Fibroblast of skin of right biceps (primary cell): ENCODE results near the gene CNTRL.

Experiments used
- DNase-seq: peaks from one replicate; pipeline ENCODE4 v3.0.0-alpha.2; 2013

The CNTRL gene

GRCh38 chr9:121204611-121205010 is 129.9 kb downstream of the CNTRL start:
- DNase-seq: no peak

GRCh38 chr9:121206516-121207370 is 132.0 kb downstream of the CNTRL start:
- DNase-seq: peak; percentile 48

- no peak for DNase-seq
Observed at GRCh38 chr9:121207371-121207940, 132.7 kb downstream of the CNTRL start.

DNA sequence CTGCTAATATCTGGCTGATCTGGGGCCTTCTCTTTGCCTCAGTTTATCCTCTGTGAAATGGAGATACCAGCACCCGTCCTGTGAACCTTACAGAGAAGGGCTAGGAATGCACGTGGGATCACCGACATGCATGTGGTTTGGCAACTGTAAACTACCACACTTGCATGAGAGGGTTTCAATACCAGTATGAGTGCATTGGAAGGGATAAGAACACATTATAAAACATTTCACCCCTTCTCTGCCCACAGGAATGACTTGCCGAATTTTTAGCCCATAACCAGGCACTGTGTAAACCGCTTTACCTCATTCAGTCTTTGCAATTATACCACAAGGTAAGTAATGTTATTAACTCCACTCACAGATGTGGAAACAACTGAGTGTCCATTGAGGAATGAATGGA is 135.8 kb downstream of the CNTRL start:
- no peak for DNase-seq

DNA sequence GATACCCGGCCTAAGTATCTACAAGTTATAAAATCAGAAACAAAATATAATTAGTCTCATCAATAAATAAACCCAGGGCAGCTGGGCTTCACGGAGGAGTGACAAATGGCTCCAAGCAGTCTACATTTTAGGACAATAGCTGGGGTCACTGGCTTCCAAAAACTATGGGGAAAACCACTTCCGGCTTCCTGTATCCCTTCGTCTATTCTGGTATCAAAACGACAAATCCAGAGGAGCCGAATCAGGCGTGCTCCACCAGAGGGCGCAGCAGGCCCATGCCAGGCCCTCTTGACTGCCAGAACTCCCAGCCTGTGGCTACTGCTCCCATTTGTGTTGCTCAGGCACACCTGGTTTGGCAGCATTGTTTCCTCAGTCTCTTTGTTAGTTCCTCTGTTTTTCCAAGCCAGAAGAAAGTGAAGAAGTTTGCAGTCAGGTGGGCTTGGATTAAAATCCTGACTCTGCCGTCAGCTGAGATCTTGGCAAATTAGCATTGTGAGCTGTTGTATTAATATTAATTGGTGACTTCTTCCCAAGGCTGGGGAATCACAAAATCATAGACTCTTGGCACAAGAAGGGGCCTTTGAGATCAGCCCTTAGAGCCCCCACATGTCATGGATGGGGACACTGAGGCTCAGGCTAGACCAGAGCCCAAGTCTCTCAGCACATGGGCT is 138.5 kb downstream of the CNTRL start:
- DNase-seq: peak; percentile 86

DNA sequence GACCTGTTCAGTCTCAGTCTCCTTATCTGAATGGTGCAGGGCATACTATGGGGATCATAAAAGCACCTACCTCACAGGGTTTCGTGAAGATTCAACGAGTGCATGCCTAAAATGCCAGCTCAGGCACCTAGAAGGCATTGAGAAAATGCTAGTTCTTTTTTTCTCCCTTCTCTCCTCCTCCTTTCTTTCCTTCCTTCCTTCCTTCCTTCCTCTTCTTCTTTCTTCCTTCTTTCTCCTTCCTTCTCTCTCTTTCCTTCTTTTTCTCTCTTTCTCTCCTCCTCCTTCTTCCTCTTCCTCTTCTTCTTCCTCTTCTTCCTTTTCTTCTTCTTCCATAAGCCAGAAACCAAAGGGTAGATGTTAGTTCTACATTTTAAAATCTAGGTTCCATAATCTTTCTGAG is 139.2 kb downstream of the CNTRL start:
- no peak for DNase-seq

DNA sequence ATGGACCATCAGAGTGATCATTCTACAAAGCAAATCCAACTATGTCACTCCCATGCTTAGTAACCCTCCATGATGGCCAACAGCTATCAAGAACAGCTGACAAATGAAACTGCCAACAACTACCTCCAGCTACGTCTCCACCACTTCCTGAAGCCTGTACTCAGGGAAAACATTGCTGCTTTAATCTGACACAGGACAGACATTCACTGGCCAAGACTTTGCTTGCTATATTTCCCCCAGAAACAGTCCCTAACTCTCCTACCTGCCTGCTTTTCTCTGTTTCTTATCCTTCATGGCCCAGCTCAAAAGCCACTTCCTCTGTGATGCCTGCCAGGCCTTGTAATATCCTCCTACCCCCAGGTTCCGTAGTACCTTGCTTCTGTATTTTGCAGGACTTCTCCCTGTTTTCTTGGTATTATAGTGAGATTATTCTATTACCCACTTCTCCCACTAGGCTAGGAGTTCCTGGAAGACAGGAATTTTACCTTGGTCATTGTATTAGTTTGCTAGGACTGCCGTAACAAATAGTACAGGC is 141.6 kb downstream of the CNTRL start:
- DNase-seq: no peak

DNA sequence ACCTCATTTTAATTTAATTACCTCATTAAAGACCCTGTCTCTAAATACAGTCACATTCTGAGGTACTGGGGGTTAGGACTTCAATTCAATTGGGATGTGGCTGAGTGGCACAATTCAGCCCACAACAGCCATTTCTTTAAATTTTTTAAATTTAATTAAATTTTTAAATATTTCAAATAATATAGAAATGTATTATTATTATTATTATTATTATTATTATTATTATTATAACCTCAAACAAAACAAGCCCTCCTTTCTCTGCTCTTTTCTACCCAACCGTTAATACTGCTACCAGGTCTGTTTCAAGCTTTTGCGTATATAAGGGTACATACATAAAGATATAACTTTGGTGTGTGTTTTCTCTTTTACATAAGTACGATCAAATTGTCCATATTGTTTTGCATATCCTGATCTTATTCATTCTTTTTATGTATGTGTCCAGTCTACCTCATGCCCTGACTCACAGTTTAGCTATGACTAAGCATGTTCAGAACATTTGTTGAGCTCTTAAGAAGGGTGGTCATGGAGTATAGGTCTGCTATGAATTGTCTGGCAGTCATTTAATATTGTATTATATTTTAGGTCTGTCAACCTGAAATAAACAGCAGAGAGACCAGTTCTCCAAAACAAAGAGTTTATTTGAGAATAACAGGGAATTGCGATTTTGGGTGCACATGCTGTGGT is 143.0 kb downstream of the CNTRL start:
- DNase-seq: peak; percentile 70

GRCh38 chr9:121218357-121219027 is 143.7 kb downstream of the CNTRL start:
- no peak for DNase-seq

GRCh38 chr9:121219530-121219929 is 144.8 kb downstream of the CNTRL start:
- DNase-seq: no peak

DNA sequence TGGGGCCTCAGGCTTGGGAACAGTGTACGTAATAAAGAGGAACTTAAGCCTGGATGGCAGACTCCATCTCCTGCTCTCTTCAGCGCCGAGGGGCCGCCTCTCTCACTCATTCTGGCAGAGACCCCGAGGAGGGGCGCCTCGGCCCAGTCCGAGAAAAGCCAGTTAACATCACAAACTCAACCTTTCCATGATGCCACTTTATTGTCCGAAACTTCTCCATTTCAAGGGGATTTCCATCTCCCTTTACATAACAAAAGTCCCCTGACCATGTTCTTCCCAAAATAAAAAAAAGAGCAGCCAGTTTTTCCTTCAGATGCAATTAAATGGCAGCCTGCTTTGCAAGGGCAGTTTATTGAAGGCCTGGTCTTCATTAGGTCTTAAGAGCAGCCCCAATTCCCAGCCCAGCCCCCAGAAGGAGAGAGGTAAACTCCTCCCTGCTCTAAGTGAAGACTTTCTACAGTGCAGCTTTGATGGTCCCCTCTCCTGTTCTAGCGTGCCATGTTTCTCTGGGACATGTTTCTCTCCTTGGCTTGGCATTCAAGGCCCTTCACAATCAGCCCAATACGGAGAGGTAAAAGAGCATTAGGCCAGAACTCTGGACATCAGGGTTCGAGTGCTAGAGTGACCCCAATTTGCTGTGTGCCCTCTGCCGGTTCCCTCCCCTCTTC is 146.4 kb downstream of the CNTRL start:
- DNase-seq: no peak

- DNase-seq: no peak
Observed at GRCh38 chr9:121221664-121222055, 146.9 kb downstream of the CNTRL start.

GRCh38 chr9:121222524-121223171 is 147.9 kb downstream of the CNTRL start:
- peak; percentile 66 for DNase-seq

- no peak for DNase-seq
Observed at GRCh38 chr9:121225240-121225639, 150.5 kb downstream of the CNTRL start.

- peak; percentile 61 for DNase-seq
Observed at GRCh38 chr9:121226175-121226574, 151.4 kb downstream of the CNTRL start.
